T-helper 2 cell (primary cell): ENCODE measurements around the gene PLEKHA3.
"Not testable (repeated sequence)": the region's sequence is repeated elsewhere in the genome, so short reads cannot be mapped to it uniquely, and the experiment has no call there.

Experiments used
- DNase-seq, 5 experiments: peaks; one replicate each; pipeline versions ENCODE4 v3.0.0 to v3.0.0-alpha.2; 2012 to 2022
- total RNA-seq, 2 donors: gene quantifications; one replicate each; lab custom pipeline; 2026; lab: John Stamatoyannopoulos, UW

Gene PLEKHA3
- total RNA-seq = 32.1 to 32.2 reads per million in 2 donors

DNA sequence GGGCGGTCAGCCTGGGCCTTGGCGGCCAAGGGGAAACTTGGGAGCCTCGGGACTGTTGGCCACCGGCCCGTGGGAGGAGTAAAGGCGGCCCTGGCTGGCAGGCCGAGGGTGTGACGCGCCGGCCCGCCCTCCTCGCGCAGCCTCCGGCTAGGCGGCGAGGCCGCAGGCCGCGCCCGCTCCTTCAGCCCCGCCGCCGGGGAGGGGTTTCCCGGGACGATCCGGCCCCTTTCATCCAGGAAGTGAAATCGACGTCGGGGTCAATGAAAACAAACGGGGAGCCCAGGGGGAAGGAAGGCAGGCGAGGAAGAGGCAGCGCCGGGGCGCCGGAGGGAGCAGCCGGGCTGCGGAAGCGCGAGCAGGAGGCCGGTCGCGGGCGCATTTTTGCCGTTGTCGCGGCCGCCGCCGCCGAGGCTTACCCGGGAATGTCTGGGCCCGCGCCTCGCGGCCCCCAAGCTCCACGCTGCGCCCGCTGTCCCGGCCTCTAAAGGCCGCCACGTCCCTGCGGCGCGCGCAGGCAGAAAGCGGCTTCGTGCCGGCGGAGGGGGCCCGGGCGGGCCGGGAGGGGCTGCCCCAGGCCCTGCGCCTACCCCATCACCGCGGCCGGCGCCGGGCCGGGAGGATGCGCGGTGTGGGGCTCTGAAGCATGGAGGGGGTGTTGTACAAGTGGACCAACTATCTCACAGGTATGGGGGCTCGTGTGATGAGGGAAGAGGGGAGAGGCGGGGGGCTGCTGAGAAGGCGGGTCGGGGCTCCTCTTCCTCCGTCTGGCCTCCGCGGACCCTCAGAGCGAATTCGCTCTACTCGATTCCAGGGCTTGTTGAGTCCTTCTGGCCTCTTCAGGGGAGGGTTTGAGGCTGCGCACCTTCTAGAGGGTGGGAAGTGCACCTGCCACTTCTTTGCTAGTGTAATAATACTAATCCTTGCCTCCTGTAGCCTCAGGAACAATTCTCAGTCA, at the start of gene PLEKHA3:
Gene PLEKHA3, plus strand, starts transcription at position 231 of the 955 bp plus-strand sequence. Its CDS starts 413 bp downstream, at position 644.
- DNase-seq = peak; percentile 52 to 81 (median 70)

DNA sequence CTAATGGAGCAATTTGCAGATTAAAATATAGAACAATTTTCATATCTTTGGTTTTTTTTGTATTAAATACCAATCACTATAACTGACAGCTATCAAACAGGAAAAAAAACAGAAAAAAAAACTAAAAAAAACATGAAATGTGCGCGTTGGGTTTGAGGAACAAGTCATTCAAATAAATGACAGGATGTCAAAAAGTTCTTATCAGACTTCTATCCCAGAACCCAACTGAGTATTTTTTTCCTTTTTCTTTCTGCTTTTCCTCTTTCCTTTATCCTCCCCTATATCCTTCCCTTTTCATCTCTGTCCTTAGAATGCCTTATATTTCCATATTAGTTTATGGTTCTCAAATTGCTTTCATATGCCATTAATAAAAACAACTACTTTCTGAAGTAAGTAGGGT, 43.6 kb upstream of the PLEKHA3 start:
- no peak for DNase-seq

DNA sequence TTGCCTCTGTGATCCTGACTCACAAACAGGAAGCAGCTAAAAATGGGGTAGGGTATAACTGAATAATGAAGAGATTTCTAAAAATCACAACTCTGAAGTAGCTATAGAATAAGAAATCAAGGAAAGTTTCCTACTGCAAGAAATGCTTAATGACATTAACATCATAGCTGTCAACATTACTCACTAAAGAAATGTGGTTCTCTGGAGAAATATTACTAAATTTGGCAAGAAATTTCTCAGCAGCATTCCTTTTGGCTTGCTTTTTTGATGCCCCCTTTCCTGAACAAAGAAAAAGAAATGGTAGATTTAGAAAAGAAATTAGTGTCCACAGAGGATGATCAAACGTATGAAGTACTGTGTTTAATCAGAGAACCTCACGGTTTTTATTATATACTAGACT, 38.8 kb upstream of the PLEKHA3 start:
- no peak for DNase-seq

- DNase-seq = peak in 2 of 5 experiments; percentile 8 to 21
Measured at GRCh38 chr2:178448968-178449661, 31.1 kb upstream of the PLEKHA3 start.

DNA sequence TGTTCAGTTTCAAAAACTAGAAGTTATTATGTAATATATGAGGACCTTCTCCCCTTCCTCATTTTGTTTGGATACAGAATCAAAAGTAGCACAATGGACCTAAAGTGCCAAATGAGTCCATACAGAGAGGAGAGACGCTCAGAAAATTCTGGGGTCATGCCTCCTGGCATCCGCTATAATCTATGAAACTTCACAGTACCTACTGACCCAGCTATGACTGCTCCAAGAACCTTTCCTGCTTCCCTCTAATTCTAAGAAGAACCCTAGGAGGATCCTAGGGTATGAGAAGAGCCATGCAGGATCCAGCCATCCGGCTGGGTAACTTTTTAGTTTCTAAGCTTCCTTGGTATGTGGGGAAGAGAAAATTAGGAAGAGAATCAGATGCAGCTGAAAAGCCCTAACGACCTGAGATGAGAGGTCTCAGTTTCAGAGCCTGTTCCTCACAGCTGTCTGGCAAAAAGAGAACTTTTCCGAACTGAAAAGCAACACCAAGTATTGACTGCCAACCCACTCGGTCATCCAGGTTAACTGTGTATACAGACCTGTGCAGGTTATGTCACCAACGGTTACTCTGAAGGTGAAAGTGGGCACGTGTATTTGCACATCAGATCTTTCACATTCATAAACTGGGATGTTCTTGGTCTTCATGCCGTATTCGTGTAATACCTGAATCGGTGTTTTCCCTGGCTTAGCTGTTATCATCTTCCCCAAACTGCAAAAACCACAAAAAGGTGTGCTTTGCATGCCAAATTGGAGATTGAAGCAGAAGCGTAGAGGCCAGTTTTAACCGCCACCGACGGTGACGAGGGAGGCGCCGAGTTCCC, 30.3 kb upstream of the PLEKHA3 start:
- no peak for DNase-seq

DNA sequence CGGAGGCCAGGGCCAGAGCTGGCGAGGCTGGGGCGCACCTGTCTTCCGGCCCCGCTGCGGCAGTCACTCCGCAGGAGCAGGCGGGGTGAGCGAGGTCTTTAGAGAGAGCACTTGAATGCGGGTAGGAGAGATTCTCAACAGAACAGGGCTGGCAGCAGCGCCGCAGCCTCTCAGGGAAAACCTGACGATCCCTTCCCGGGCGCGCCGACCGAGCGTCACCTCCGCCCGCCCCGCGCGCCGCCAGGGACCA, 29.8 kb upstream of the PLEKHA3 start:
- DNase-seq = peak in 3 of 5 experiments; percentile 72 to 86 (median 78)

GRCh38 chr2:178450774-178451525, 29.3 kb upstream of the PLEKHA3 start, which contains the start of the genes PJVK and PRKRA:
Gene PJVK (plus strand): TSS chr2:178451378. CDS start chr2:178453410, 2,032 bp downstream.
Gene PRKRA (minus strand): TSS chr2:178451175. CDS start chr2:178451030, 145 bp downstream.
- DNase-seq = peak; percentile 90 to 97 (median 94)

DNA sequence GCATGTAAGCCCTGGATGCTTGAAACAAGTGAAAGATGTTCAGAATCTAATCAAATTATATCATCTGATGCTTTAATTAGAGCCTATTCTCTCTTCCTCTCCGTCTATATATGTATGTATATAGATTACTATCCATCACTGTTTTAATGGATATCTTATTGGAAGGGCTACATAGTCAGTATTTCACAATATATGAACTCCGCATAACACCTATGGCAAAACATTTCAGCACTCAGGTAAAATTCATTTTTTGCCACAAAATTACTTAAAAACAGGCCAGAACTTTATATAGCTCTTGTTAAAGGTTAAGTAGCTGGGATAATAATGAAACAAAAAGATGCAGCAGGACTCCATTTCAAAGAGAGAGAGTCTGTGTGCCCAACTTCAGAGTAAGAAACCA, 27.9 kb upstream of the PLEKHA3 start:
- DNase-seq = no peak

- DNase-seq = no peak
Measured at GRCh38 chr2:178452870-178453269, 27.4 kb upstream of the PLEKHA3 start.

- no peak for DNase-seq
Measured at GRCh38 chr2:178455947-178456346, 24.3 kb upstream of the PLEKHA3 start.

- no peak for DNase-seq
Measured at GRCh38 chr2:178457390-178457886, 22.8 kb upstream of the PLEKHA3 start.

DNA sequence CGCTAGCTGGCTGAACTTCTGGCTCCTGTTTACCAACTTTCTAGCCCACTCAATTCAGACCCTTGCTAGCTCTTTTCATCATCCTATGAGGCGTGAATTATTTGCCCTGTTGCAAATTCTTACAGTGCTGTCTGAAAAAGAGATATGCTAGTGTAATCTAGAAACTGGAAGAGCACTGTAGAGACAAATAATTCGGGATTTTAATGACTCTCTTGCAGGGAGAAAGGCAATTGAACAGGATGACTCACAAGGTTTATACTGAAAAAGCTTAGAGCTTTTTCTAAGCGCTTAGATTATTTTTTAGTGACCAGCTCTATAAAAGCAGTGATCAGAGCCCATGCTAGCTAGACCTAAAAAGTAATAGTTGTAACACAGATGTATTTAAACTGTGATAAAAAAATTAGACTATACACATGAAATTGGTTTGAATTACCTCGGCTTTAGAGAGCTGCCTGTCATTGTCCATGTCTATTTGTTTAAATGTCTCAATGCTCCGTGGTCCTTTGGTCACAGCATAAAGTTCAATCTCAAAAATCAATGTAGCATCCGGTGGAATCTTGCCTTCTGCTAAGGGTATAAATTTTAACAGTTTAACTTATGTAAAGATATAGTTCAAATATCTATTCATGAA, 10.9 kb upstream of the PLEKHA3 start:
- no peak for DNase-seq

GRCh38 chr2:178471313-178471712, 8.9 kb upstream of the PLEKHA3 start:
- DNase-seq = not testable (repeated sequence)

DNA sequence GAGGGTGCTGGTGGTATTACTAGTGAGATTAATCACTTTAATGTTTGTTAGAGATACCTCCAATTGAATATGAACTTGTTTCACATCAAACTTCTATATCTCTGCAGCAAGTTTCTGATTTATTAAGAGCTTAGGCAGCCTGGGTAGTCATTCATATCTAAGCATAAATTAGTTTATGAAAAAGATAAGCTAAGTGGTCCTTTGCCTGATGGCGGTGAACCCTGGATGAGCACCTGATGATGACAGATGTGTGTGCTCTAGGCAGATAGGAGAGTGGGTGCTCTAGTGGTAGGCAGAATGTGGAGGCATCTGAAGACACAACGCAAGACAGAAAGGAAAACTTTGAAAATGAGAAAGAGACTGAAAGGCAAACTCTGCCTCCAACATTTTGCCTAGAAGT, 6.9 kb upstream of the PLEKHA3 start:
- DNase-seq = no peak

DNA sequence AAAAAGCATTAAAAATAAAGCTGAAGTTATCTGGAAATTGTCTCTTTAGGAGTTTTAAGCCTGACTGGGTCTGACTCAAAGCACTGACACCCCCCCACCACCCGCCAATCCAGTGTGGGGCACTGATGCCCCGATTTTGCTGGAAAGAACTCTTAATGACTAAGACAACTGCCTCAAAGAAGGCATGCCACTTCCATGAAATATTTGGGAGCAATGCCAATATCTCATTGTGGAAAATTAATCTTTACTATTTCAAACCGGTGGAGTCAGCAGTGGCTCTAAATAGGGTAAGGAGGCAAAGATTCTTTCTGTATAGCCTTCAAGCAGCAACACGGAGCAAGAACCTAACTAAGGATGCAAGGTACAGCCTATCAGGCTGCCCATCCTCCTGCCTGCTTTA, 6.3 kb upstream of the PLEKHA3 start:
- DNase-seq = no peak

DNA sequence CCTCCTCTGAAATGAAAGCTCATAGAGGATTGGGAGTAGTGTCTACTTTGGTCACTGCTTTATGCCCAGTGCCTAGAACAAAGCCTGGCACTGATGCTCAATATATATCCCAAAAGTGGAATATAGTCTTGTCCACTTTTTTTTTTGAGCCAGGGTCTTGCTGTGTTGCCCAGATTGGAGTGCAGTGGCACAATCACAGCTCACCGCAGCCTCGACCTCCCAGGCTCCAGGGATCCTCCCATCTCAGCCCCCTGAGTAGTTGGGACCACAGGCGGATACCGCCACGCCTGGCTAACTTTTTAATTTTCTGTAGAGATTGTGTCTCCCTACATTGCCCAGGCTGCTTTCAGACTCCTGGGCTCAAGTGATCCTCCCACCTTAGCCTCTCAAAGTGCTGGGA, 5.7 kb upstream of the PLEKHA3 start:
- no peak for DNase-seq

- no peak for DNase-seq
Measured at GRCh38 chr2:178476477-178476876, 3.8 kb upstream of the PLEKHA3 start.

GRCh38 chr2:178477443-178478129, 2.7 kb upstream of the PLEKHA3 start:
- no peak for DNase-seq

DNA sequence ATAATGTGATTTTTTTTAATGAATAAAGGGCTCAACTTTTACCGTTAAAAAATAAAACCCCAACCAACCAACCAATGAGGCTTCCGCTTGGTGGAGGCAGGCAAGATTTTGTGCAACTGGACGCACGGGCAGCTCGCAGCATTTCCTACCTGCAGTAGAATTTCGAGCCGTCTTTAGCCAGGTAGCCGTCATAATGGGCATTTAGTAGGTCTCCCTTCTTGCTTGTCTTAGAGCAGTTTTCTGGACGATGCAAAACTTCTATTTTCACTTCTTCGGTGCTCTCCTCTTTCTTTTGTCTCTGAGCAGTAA, 2.2 kb upstream of the PLEKHA3 start:
- DNase-seq = no peak

GRCh38 chr2:178478439-178479274, 1.6 kb upstream of the PLEKHA3 start, which contains the start of gene FKBP7:
Gene FKBP7 (minus strand): TSS chr2:178478600. CDS start chr2:178478499, 101 bp downstream.
- DNase-seq = peak; percentile 67 to 89 (median 78)
